ENCODE data around the gene PLPP2.

PLPP2 gene

DNA sequence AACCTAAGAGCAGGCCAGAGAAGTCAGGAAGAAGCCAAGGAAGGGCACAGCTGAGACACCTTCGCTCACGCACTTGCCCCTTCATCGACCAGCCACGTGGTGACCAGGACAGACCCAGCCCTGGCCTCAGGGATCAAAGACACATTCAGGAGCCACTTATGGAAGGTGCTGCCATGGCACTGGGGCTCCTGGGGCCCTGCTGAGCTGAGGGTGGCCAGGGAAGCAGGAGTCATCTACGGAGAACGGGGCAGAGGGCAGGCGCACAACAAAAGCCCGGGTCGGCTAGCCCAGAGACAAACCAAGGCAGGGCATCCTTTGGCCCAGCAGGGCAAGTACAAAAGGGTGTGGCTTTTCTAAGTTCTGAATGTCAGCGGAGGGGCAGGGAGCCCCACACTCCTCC, 2.3 kb downstream of the PLPP2 start:
- TF ChIP-seq, protein P1, sequence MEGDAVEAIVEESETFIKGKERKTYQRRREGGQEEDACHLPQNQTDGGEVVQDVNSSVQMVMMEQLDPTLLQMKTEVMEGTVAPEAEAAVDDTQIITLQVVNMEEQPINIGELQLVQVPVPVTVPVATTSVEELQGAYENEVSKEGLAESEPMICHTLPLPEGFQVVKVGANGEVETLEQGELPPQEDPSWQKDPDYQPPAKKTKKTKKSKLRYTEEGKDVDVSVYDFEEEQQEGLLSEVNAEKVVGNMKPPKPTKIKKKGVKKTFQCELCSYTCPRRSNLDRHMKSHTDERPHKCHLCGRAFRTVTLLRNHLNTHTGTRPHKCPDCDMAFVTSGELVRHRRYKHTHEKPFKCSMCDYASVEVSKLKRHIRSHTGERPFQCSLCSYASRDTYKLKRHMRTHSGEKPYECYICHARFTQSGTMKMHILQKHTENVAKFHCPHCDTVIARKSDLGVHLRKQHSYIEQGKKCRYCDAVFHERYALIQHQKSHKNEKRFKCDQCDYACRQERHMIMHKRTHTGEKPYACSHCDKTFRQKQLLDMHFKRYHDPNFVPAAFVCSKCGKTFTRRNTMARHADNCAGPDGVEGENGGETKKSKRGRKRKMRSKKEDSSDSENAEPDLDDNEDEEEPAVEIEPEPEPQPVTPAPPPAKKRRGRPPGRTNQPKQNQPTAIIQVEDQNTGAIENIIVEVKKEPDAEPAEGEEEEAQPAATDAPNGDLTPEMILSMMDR (conservative IDR thresholded peaks at IDR 0.05; ENCODE audit: control insufficient read depth, insufficient read depth, low read depth, low read length) = no peak
- DNase-seq (ENCODE audit: low read depth) = no peak

DNA sequence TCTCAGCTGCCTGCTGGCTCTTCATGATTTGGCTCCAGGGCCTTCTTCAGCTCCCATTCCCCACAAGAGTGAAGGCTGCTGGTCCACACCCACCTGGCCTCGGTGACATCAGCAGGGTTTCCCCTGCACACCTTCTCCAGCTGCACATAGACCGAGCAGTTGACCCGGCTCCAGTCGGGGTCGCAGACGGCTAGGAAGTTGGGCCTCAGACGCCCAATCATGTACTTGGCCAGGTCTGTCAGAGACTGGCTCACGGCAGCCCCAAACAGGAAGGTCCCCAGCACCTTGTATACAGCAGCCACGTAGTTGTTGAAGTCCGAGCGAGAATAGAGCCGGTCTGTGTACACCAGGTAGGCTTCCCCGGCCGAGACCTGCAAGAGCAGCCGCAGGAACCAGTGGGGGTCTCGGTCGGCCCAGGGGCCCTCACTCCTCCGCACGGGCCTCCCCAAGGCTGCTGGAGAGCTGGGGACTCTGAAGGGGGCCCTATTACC, 3.8 kb downstream of the PLPP2 start:
- TF ChIP-seq, protein P1 (conservative IDR thresholded peaks at IDR 0.05; ENCODE audit: control insufficient read depth, insufficient read depth, low read depth, low read length) = no peak
- DNase-seq (ENCODE audit: low read depth) = no peak
- no peak overlapping the region for H3K4me3 ChIP-seq (ENCODE audit: control insufficient read depth, low read depth, low read length)

More for the DNA sequence above, 2.3 kb downstream of the PLPP2 start:
- no peak overlapping the region for H3K4me3 ChIP-seq (ENCODE audit: control insufficient read depth, low read depth, low read length)

DNA sequence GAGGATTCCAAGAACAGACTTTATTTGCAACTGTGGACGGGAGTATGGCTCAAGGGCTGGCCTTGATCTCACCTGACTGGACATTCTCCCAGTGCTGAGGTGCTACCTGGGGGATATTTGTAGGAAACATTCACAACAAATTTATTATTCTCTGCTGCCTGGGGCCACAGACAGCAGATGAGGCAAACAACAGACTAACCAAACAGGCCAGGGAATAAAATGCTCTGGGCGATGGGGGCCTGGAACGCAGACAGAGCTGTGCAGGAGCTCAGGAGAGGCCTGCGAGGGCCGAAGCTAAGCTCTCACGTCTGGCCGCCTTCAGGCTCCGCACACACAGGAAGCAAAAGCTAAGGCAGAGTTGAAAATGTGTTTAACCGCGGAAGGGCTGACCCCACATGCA, 7.8 kb downstream of the PLPP2 start:
- TF ChIP-seq, protein P1 (conservative IDR thresholded peaks at IDR 0.05; ENCODE audit: control insufficient read depth, insufficient read depth, low read depth, low read length) = no peak
- DNase-seq (ENCODE audit: low read depth) = no peak
- no peak overlapping the region for H3K4me3 ChIP-seq (ENCODE audit: control insufficient read depth, low read depth, low read length)

DNA sequence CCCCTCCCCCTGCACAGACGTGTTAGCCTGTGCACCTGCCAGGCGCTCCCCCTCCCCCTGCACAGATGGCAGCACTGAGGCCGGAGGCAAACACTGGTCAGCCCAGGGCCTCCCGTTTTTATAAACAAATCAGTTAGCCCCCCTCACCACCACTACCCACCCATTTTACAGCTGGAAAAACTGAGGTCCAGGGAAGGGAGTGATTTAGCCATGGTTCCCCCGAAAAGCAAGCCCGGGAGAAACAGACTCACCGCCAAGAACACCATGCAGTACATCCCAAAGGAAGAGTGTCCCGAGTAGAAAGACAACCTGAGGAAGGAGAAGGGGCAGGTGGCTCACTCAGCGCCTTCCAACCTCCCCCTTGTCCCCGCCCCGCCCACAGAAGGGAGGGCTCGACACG, 8.7 kb downstream of the PLPP2 start:
- TF ChIP-seq, protein P1 (conservative IDR thresholded peaks at IDR 0.05; ENCODE audit: control insufficient read depth, insufficient read depth, low read depth, low read length) = no peak
- no peak for DNase-seq (ENCODE audit: low read depth)
- H3K4me3 ChIP-seq (ENCODE audit: control insufficient read depth, low read depth, low read length) = no peak overlapping the region

DNA sequence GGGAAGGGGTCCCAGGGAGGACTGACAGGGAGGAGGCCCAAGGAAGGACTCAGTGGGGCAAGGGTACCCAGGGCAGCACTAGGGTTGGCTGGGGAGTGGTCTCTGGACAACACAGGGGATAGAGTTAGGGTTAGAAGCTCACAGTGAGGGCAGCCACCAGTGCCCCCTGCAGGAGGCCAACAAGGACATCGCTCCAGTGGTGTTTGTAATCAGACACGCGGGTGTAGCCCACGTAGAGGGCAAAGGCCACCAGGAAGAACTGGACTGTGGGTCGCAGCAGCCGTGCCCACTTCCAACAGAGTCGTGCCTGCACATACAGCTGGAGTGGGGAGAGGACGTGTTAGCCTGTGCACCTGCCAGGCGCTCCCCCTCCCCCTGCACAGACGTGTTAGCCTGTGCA, 9.2 kb downstream of the PLPP2 start:
- TF ChIP-seq, protein P1 (conservative IDR thresholded peaks at IDR 0.05; ENCODE audit: control insufficient read depth, insufficient read depth, low read depth, low read length) = no peak
- H3K4me3 ChIP-seq (ENCODE audit: control insufficient read depth, low read depth, low read length) = no peak overlapping the region
- DNase-seq (ENCODE audit: low read depth) = no peak

DNA sequence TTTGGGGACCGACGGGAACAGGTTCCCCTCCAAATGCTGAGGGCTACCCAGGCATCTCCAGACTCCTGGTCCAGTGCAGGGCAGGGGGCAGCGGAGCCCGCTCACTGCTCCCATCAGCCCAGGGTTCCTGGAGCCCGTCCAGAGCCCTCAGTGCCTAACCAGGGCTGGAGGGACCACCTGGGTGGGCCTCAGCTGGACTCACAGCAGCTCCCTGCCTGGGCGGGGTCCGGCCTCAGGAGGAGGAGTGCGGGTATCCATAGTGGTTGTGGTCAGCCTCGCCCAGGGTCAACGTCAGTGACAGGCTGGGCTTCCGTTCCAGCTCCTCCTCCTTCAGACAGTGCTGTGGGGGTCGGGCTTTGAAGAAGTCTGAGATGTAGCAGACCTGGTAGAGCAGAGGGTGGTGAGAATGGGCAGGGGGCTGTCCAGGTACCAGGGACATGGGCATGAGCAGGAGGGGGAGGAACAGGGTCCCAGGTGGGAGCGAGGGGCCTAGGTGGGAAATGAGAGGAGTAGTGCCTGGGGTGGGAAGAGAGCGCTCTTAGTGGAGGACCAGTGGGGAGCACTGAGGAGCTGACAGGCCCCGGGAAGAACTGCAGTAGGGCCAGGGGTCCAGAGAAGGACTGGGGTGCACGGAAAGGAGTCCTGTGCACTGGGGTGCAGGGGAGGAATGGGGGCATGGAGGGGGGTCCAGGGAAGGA, 9.9 kb downstream of the PLPP2 start:
- no peak overlapping the region for H3K4me3 ChIP-seq (ENCODE audit: control insufficient read depth, low read depth, low read length)
- TF ChIP-seq, protein P1 (conservative IDR thresholded peaks at IDR 0.05; ENCODE audit: control insufficient read depth, insufficient read depth, low read depth, low read length) = no peak
- no peak for DNase-seq (ENCODE audit: low read depth)
